ENCODE results near the gene ADGRE2.
"Not testable (repeated sequence)": the region's sequence is repeated elsewhere in the genome, so short reads cannot be mapped to it uniquely, and the experiment has no call there.

ADGRE2 gene

GRCh38 chr19:14809272-14810057 is 31.1 kb upstream of the ADGRE2 start:
- TF ChIP-seq, protein P1, sequence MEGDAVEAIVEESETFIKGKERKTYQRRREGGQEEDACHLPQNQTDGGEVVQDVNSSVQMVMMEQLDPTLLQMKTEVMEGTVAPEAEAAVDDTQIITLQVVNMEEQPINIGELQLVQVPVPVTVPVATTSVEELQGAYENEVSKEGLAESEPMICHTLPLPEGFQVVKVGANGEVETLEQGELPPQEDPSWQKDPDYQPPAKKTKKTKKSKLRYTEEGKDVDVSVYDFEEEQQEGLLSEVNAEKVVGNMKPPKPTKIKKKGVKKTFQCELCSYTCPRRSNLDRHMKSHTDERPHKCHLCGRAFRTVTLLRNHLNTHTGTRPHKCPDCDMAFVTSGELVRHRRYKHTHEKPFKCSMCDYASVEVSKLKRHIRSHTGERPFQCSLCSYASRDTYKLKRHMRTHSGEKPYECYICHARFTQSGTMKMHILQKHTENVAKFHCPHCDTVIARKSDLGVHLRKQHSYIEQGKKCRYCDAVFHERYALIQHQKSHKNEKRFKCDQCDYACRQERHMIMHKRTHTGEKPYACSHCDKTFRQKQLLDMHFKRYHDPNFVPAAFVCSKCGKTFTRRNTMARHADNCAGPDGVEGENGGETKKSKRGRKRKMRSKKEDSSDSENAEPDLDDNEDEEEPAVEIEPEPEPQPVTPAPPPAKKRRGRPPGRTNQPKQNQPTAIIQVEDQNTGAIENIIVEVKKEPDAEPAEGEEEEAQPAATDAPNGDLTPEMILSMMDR (IDR thresholded peaks at IDR 0.05; ENCODE audit: extremely low read depth, insufficient read depth, missing control alignments): no peak
- in situ Hi-C loops (cut with MboI; ENCODE audit: low pct_unique_long_range_greater_than_20kb, low sequenced_read_pairs, unreplicated experiment): no loop called here
- DNase-seq (ENCODE audit: low spot score): no peak

- TF ChIP-seq, protein P1 (IDR thresholded peaks at IDR 0.05; ENCODE audit: extremely low read depth, insufficient read depth, missing control alignments): no peak
- no peak for DNase-seq (ENCODE audit: low spot score)
- in situ Hi-C loops (cut with MboI; ENCODE audit: low pct_unique_long_range_greater_than_20kb, low sequenced_read_pairs, unreplicated experiment): no loop called here
These were observed 26.4 kb upstream of the ADGRE2 start for GRCh38 chr19:14804765-14805164.

- TF ChIP-seq, protein P1 (IDR thresholded peaks at IDR 0.05; ENCODE audit: extremely low read depth, insufficient read depth, missing control alignments): no peak
- no peak for DNase-seq (ENCODE audit: low spot score)
- in situ Hi-C loops (cut with MboI; ENCODE audit: low pct_unique_long_range_greater_than_20kb, low sequenced_read_pairs, unreplicated experiment): no loop called here
These were observed 20.4 kb upstream of the ADGRE2 start for GRCh38 chr19:14798760-14799159.

DNA sequence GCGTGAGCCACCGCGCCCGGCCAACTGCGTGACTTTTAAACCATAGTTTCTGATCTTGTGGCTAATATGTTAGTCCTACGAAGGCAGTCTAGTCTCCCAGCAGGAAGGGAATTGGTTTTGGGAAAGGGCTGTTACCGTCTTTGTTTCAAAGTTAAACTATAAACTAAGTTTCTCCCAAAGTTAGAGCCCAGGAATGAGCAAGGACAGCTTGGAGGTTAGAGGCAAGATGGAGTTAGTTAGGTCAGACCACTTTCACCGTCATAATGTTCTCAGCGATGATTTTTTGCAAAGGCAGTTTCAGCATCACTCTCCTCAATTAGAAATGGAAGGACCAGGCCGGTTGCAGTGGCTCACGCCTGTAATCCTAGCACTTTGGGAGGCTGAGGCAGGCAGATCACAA is 17.7 kb upstream of the ADGRE2 start:
- DNase-seq (ENCODE audit: low spot score): no peak
- TF ChIP-seq, protein P1 (IDR thresholded peaks at IDR 0.05; ENCODE audit: extremely low read depth, insufficient read depth, missing control alignments): no peak
- in situ Hi-C loops (cut with MboI; ENCODE audit: low pct_unique_long_range_greater_than_20kb, low sequenced_read_pairs, unreplicated experiment): no loop called here

DNA sequence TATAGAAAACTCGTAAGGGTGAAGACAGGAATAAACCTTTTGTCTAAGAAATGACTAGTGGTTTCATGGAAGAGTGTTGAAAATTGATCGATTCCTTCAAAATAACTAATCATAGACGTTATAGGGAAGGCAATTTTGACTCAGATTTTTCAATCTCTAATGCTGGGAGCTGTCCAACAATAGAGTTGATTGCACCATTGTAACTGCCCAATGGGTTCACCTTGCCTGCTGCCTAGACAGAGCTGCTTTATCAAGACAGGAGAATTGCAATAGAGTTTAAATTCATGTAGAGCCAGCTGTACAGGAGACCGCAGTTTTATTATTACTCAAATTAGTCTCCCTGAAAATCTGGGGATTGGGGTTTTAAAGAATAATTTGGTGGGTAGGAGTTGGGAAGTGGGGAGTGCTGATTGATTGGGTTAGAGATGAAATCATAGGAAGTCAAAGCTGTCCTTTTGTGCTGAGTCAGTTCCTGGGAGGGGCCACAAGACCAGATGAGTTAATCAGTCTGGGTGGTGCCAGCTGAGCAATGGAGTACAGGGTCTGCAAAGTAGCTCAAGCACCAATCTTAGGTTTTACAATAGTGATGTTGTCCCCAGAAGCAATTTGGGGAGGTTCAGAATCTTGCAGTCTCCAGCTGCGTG is 16.8 kb upstream of the ADGRE2 start:
- no peak for DNase-seq (ENCODE audit: low spot score)
- in situ Hi-C loops (cut with MboI; ENCODE audit: low pct_unique_long_range_greater_than_20kb, low sequenced_read_pairs, unreplicated experiment): no loop called here
- TF ChIP-seq, protein P1 (IDR thresholded peaks at IDR 0.05; ENCODE audit: extremely low read depth, insufficient read depth, missing control alignments): no peak

DNA sequence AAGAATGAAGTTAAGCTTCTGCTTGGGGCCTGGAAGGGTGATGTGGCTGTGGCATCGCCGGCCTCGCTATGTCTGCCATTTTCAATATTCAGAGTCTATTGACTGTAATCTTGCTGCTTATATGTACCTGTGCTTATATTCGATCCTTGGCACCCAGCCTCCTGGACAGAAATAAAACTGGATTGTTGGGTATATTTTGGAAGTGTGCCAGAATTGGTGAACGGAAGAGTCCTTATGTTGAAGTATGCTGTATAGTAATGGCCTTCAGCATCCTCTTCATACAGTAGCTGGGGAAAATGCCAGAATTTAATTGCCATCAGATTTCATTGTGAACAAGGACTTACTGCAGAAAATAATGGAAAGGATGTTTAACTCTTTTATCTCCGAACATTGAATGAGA is 13.9 kb upstream of the ADGRE2 start:
- in situ Hi-C loops (cut with MboI; ENCODE audit: low pct_unique_long_range_greater_than_20kb, low sequenced_read_pairs, unreplicated experiment); DNase-seq (ENCODE audit: low spot score): not testable (repeated sequence)

- peak; percentile 63 for DNase-seq (ENCODE audit: low spot score)
- in situ Hi-C loops (cut with MboI; ENCODE audit: low pct_unique_long_range_greater_than_20kb, low sequenced_read_pairs, unreplicated experiment): no loop called here
- TF ChIP-seq, protein P1 (IDR thresholded peaks at IDR 0.05; ENCODE audit: extremely low read depth, insufficient read depth, missing control alignments): peak; percentile 87
These were observed 8.1 kb upstream of the ADGRE2 start for GRCh38 chr19:14786421-14786851.

Data from GM13977 (cell line).